GM23338 (cell line): ENCODE data around the gene CEP192. TPM values are rescaled to one million over a fixed set of nuclear protein-coding genes. Genes with fewer than 3 reads are reported as not detected.
"Not testable (repeated sequence)": the region's sequence is repeated elsewhere in the genome, so short reads cannot be mapped to it uniquely, and the experiment has no call there.

Source experiments
- ATAC-seq: fragments of 200-7000 bp; cut with Tn5 transposase; 3 replicates; pipeline ENCODE4 v1.9.1; 2020
- DNase-seq: peaks from one replicate; pipeline ENCODE4 v3.0.0-alpha.2; 2015; ENCODE audit warnings: low spot score
- H2AFZ ChIP-seq: fragments of 200-600 bp; sonication (generic); 2 replicates; pipeline ENCODE4 v1.8.0; 2016; ENCODE audit warnings: antibody characterized with exemption, mild to moderate bottlenecking, moderate library complexity
- H3F3A ChIP-seq: fragments of 200-600 bp; sonication (generic); replicated peaks from 2 replicates; pipeline ENCODE4 v1.8.0; 2017; ENCODE audit warnings: antibody characterized with exemption, mixed run types, low read depth
- H3K27ac ChIP-seq: fragments of 200-600 bp; sonication (generic); 2 replicates; pipeline ENCODE4 v1.6.1; 2016; ENCODE audit warnings: low read depth
- H3K27me3 ChIP-seq: fragments of 200-600 bp; sonication (generic); 2 replicates; pipeline ENCODE4 v1.8.0; 2016; ENCODE audit warnings: mild to moderate bottlenecking, mixed run types, moderate library complexity; ENCODE audit not compliant: insufficient read depth
- H3K36me3 ChIP-seq: fragments of 200-600 bp; sonication (generic); 2 replicates; pipeline ENCODE4 v1.8.0; 2016; ENCODE audit warnings: mild to moderate bottlenecking; ENCODE audit not compliant: insufficient read depth
- H3K4me1 ChIP-seq: fragments of 200-600 bp; sonication (generic); 2 replicates; pipeline ENCODE4 v1.8.0; 2016; ENCODE audit warnings: mild to moderate bottlenecking, moderate library complexity; ENCODE audit not compliant: insufficient read depth
- H3K4me2 ChIP-seq: fragments of 200-600 bp; sonication (generic); 2 replicates; pipeline ENCODE4 v1.7.1; 2017; ENCODE audit warnings: mixed run types
- H3K4me3 ChIP-seq: fragments of 200-600 bp; sonication (generic); 2 replicates; pipeline ENCODE4 v1.6.1; 2016; ENCODE audit warnings: mixed run types
- H3K79me2 ChIP-seq: fragments of 200-600 bp; sonication (generic); replicated peaks from 2 replicates; pipeline ENCODE4 v1.8.0; 2017; ENCODE audit warnings: mild to moderate bottlenecking; ENCODE audit not compliant: insufficient read depth
- H3K9me2 ChIP-seq: fragments of 200-600 bp; sonication (generic); 2 replicates; pipeline ENCODE4 v1.8.0; 2017; ENCODE audit not compliant: insufficient read depth
- H4K20me1 ChIP-seq: fragments of 200-600 bp; sonication (generic); replicated peaks from 2 replicates; pipeline ENCODE4 v1.8.0; 2017; ENCODE audit warnings: mild to moderate bottlenecking; ENCODE audit not compliant: insufficient read depth
- H3K27ac Mint-ChIP-seq: 2 replicates; pipeline ENCODE4 v1.8.0; 2020; ENCODE audit warnings: inconsistent platforms, mild to moderate bottlenecking, moderate library complexity, mixed read lengths
- H3K27me3 Mint-ChIP-seq: 3 replicates; pipeline ENCODE4 v1.8.0; 2022; ENCODE audit warnings: low read depth, mild to moderate bottlenecking, moderate library complexity, mixed read lengths, inconsistent platforms; ENCODE audit not compliant: insufficient read depth, poor library complexity
- H3K36me3 Mint-ChIP-seq: 3 replicates; pipeline ENCODE4 v1.8.0; 2021; ENCODE audit warnings: low read depth, mild to moderate bottlenecking, inconsistent platforms, moderate library complexity, mixed read lengths
- H3K4me1 Mint-ChIP-seq: 3 replicates; pipeline ENCODE4 v1.8.0; 2020; ENCODE audit warnings: mild to moderate bottlenecking, inconsistent platforms, mixed read lengths
- H3K4me3 Mint-ChIP-seq: 3 replicates; pipeline ENCODE4 v1.8.0; 2021; ENCODE audit warnings: moderate library complexity, mild to moderate bottlenecking, inconsistent platforms, mixed read lengths
- H3K9me3 Mint-ChIP-seq: 3 replicates; pipeline ENCODE4 v1.8.0; 2020; ENCODE audit warnings: moderate library complexity, mild to moderate bottlenecking, inconsistent platforms, mixed read lengths
- CREB1 ChIP-seq: fragments of 250-450 bp; sonication (Bioruptor Pico); IDR thresholded peaks from 2 replicates; pipeline ENCODE4 v1.5.0; 2020; ENCODE audit warnings: low read depth, mild to moderate bottlenecking, moderate library complexity
- EZH2 ChIP-seq: fragments of 200-600 bp; sonication (generic); IDR thresholded peaks from one replicate; pipeline ENCODE4 v1.8.0; 2017; ENCODE audit warnings: antibody characterized with exemption, mild to moderate bottlenecking, low read depth; ENCODE audit not compliant: unreplicated experiment
- EZH2phosphoT487 ChIP-seq: fragments of 200-600 bp; sonication (generic); IDR thresholded peaks from one replicate; pipeline ENCODE4 v1.8.1; 2018; ENCODE audit warnings: antibody characterized with exemption; ENCODE audit not compliant: unreplicated experiment
- NANOG ChIP-seq: IDR thresholded peaks from 2 replicates; pipeline ENCODE4 v1.6.1; 2016; ENCODE audit warnings: antibody characterized with exemption, borderline replicate concordance
- POLR2AphosphoS5 ChIP-seq: IDR thresholded peaks from 2 replicates; pipeline ENCODE4 v1.6.1; 2016; ENCODE audit warnings: antibody characterized with exemption, low read depth
- STAT1 ChIP-seq: IDR thresholded peaks from one replicate; pipeline ENCODE4 v1.6.1; 2016; ENCODE audit warnings: antibody characterized with exemption; ENCODE audit not compliant: unreplicated experiment
- ZNF114 ChIP-seq: fragments of 250-450 bp; sonication (Bioruptor Pico); IDR thresholded peaks from 2 replicates; pipeline ENCODE4 v1.5.0; 2020; ENCODE audit warnings: mild to moderate bottlenecking, moderate library complexity
- polyA plus RNA-seq: library from polyadenylated mRNA; unstranded; fragments of >200 nt; fragmentation: Nextera tagmentation; extraction: Ambion mirVana; gene quantifications from 2 replicates; pipeline ENCODE4 v1.2.1, GENCODE V29; 2016
- total RNA-seq: library from RNA; depleted of rRNA; stranded (reverse); fragments of >200 nt; shearing (Covaris generic); gene quantifications from 2 replicates; pipeline ENCODE4 v1.2.3, GENCODE V29; 2014
- TF ChIP-seq, protein P1 (sequence below): fragments of 250-450 bp; sonication (Bioruptor Pico); IDR thresholded peaks from 2 replicates; pipeline ENCODE4 v1.5.0; 2020; ENCODE audit warnings: mild to moderate bottlenecking, moderate library complexity
- TF ChIP-seq, protein P2 (sequence below): IDR thresholded peaks from 2 replicates; pipeline ENCODE4 v1.6.1; 2016; ENCODE audit warnings: antibody characterized with exemption

The CEP192 gene
- total and polyA plus RNA-seq, 2 experiments from 2014 or later, result 15.2 to 30.6 TPM

DNA sequence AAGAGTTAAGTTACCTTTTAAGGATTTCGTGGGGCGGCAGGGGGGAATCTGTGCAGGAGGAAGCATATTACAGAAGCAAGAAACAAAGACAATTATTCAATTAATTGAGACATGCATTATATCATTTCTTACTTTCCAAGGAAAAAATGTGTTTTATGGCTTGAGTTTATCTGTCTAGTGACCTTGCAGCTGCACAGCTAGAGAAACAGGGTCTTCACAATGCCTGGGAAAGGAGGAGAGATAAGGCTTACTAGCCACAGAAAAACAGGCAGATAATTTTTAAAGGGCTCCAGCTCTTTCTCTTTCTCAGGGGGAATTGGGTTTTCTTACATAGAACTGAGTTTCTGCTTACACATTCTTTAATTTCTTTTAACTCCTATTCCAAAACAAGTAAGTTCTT, 6.2 kb downstream of the CEP192 start:
- H3K27ac Mint-ChIP-seq, result not testable (repeated sequence)

DNA sequence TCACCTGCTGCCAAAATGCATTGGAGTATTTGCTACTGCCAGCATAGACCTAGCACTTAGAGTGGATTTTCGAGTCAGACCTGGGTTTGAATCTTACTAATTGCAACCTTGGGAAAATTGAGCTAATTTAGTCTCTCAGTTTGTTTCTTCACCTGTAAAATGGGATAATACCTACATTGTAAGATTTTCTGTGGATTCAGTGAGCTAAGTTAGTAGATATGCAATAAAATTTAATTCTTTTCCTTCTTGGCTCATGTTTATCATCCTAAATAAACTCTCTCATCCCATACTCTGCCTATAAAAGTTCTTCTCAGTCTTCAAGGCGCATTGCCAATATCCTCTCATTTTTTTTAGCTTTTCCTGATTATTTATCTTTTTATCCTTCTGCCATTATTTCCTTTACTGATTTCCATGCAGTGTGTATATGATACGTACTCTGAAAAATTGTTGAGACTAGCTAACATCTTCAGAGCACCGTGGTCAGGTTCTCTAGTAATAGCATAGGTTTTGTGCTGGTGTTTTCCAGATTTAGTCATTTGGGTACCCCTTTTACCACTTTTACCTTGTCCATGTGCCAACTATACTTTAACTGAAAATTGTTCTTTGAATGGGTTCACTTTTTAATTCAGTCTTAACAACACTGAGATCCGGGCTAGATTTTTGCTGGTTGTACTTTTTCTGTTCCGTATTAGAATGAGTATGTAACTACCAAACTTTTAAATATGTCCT, 7.3 kb downstream of the CEP192 start:
- no peaks in the 10 kb centered on the region for H3K27me3 Mint-ChIP-seq
- H3K79me2 ChIP-seq, result peaks cover 75% of the 10 kb centered on the region
- H3K4me2 ChIP-seq, result no peak overlapping the region
- no peak overlapping the region for H2AFZ ChIP-seq
- no peaks in the 10 kb centered on the region for H3K9me2 ChIP-seq
- no peaks in the 10 kb centered on the region for H3K36me3 Mint-ChIP-seq
- H3F3A ChIP-seq, result no peaks in the 10 kb centered on the region
- TF ChIP-seq EZH2 (no peak), CREB1 (CRISPR knock-in tag) (no peak), ZNF114 (CRISPR knock-in tag) (no peak), POLR2AphosphoS5 (no peak), EZH2phosphoT487 (no peak), NANOG (no peak), STAT1 (no peak)
- TF ChIP-seq, protein P1, sequence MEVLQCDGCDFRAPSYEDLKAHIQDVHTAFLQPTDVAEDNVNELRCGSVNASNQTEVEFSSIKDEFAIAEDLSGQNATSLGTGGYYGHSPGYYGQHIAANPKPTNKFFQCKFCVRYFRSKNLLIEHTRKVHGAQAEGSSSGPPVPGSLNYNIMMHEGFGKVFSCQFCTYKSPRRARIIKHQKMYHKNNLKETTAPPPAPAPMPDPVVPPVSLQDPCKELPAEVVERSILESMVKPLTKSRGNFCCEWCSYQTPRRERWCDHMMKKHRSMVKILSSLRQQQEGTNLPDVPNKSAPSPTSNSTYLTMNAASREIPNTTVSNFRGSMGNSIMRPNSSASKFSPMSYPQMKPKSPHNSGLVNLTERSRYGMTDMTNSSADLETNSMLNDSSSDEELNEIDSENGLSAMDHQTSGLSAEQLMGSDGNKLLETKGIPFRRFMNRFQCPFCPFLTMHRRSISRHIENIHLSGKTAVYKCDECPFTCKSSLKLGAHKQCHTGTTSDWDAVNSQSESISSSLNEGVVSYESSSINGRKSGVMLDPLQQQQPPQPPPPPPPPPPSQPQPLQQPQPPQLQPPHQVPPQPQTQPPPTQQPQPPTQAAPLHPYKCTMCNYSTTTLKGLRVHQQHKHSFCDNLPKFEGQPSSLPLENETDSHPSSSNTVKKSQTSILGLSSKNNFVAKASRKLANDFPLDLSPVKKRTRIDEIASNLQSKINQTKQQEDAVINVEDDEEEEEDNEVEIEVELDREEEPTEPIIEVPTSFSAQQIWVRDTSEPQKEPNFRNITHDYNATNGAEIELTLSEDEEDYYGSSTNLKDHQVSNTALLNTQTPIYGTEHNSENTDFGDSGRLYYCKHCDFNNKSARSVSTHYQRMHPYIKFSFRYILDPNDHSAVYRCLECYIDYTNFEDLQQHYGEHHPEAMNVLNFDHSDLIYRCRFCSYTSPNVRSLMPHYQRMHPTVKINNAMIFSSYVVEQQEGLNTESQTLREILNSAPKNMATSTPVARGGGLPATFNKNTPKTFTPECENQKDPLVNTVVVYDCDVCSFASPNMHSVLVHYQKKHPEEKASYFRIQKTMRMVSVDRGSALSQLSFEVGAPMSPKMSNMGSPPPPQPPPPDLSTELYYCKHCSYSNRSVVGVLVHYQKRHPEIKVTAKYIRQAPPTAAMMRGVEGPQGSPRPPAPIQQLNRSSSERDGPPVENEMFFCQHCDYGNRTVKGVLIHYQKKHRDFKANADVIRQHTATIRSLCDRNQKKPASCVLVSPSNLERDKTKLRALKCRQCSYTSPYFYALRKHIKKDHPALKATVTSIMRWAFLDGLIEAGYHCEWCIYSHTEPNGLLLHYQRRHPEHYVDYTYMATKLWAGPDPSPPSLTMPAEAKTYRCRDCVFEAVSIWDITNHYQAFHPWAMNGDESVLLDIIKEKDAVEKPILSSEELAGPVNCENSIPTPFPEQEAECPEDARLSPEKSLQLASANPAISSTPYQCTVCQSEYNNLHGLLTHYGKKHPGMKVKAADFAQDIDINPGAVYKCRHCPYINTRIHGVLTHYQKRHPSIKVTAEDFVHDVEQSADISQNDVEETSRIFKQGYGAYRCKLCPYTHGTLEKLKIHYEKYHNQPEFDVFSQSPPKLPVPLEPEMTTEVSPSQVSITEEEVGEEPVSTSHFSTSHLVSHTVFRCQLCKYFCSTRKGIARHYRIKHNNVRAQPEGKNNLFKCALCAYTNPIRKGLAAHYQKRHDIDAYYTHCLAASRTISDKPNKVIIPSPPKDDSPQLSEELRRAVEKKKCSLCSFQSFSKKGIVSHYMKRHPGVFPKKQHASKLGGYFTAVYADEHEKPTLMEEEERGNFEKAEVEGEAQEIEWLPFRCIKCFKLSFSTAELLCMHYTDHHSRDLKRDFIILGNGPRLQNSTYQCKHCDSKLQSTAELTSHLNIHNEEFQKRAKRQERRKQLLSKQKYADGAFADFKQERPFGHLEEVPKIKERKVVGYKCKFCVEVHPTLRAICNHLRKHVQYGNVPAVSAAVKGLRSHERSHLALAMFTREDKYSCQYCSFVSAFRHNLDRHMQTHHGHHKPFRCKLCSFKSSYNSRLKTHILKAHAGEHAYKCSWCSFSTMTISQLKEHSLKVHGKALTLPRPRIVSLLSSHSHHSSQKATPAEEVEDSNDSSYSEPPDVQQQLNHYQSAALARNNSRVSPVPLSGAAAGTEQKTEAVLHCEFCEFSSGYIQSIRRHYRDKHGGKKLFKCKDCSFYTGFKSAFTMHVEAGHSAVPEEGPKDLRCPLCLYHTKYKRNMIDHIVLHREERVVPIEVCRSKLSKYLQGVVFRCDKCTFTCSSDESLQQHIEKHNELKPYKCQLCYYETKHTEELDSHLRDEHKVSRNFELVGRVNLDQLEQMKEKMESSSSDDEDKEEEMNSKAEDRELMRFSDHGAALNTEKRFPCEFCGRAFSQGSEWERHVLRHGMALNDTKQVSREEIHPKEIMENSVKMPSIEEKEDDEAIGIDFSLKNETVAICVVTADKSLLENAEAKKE (CRISPR knock-in tag), result no peak
- TF ChIP-seq, protein P2, sequence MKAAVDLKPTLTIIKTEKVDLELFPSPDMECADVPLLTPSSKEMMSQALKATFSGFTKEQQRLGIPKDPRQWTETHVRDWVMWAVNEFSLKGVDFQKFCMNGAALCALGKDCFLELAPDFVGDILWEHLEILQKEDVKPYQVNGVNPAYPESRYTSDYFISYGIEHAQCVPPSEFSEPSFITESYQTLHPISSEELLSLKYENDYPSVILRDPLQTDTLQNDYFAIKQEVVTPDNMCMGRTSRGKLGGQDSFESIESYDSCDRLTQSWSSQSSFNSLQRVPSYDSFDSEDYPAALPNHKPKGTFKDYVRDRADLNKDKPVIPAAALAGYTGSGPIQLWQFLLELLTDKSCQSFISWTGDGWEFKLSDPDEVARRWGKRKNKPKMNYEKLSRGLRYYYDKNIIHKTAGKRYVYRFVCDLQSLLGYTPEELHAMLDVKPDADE, result no peak
- no peak overlapping the region for H3K4me3 Mint-ChIP-seq
- DNase-seq (no peak), ATAC-seq (no peak)
- no peaks in the 10 kb centered on the region for H3K4me1 ChIP-seq
- H3K9me3 Mint-ChIP-seq, result no peaks in the 10 kb centered on the region
- no peak overlapping the region for H3K27ac Mint-ChIP-seq
- peaks cover 9% of the 10 kb centered on the region; the same call in 1 of the 2 replicates for H3K36me3 ChIP-seq
- H3K27ac ChIP-seq, result no peak overlapping the region
- no peaks in the 10 kb centered on the region for H3K27me3 ChIP-seq
- H3K4me3 ChIP-seq, result no peak overlapping the region
- H4K20me1 ChIP-seq, result peaks cover 41% of the 10 kb centered on the region
- no peaks in the 10 kb centered on the region for H3K4me1 Mint-ChIP-seq

More for the DNA sequence above, 6.2 kb downstream of the CEP192 start:
- H3K27me3 ChIP-seq, H3K4me3 Mint-ChIP-seq, H3K4me2 ChIP-seq, H3F3A ChIP-seq, H3K27me3 Mint-ChIP-seq, H3K4me1 ChIP-seq, H3K36me3 Mint-ChIP-seq, H3K9me3 Mint-ChIP-seq, H3K9me2 ChIP-seq, H3K4me1 Mint-ChIP-seq, H2AFZ ChIP-seq, H3K4me3 ChIP-seq, DNase-seq, H3K27ac ChIP-seq, ATAC-seq, H3K36me3 ChIP-seq: not testable (repeated sequence)
- Histone ChIP-seq H4K20me1 (peaks cover 45% of the 10 kb centered on the region), H3K79me2 (peaks cover 87% of the 10 kb centered on the region)
